H4 (cell line): Measurements from ENCODE around the gene PXYLP1. TPM values are rescaled to one million over a fixed set of nuclear protein-coding genes. Genes with fewer than 3 reads are reported as not detected.

Experiments
- total RNA-seq: library from RNA; depleted of rRNA; stranded (reverse); fragments of >200 nt; shearing (Covaris generic); gene quantifications from 2 replicates; pipeline ENCODE4 v1.2.3, GENCODE V29; 2014; rRNA removed

PXYLP1 gene
- total RNA-seq, 1 experiment from 2014 or later: 13.2 TPM

Other genes starting within 250 kb of the PXYLP1 start
- 1.9 and 2.2 TPM in 2 replicates for gene SPSB4, start 180.5 kb upstream of the PXYLP1 start, total RNA-seq
- 33.3 and 49.0 TPM in 2 replicates for gene ZBTB38, start 136.7 kb downstream of the PXYLP1 start, total RNA-seq